Measurements from ENCODE around the gene C2CD2. TPM values are rescaled to one million over a fixed set of nuclear protein-coding genes. Genes with fewer than 3 reads are reported as not detected.

The C2CD2 gene
- total RNA-seq, 2 experiments from 2014 or later: 4.5 to 5.9 TPM

GRCh38 chr21:41894511-41894910 lies 59.3 kb downstream of the C2CD2 start:
- intact Hi-C loops (cut with micrococcal nuclease; ENCODE audit: unreplicated experiment): no loop called here
- Histone ChIP-seq H3K4me2 (ENCODE audit: low read length) (no peak overlapping the region), H4K20me1 (ENCODE audit: insufficient read depth, low read length) (no peaks in the 10 kb centered on the region), H3K36me3 (ENCODE audit: insufficient read depth, low read length) (no peaks in the 10 kb centered on the region), H3K4me3 (ENCODE audit: low read depth, low read length, poor library complexity, severe bottlenecking) (no peak overlapping the region), H3K27ac (ENCODE audit: low read depth, low read length, poor library complexity, severe bottlenecking) (no peak overlapping the region), H2AFZ (ENCODE audit: low read length) (no peak overlapping the region), H3K9me2 (ENCODE audit: insufficient read depth, low read length) (no peaks in the 10 kb centered on the region), H3K9me3 (ENCODE audit: low read length) (no peaks in the 10 kb centered on the region), H3K79me2 (ENCODE audit: insufficient read depth, low read depth, low read length) (no peaks in the 10 kb centered on the region), H3K4me1 (ENCODE audit: insufficient read depth, low read length, poor library complexity, severe bottlenecking) (peaks cover 22% of the 10 kb centered on the region)
- no peak for DNase-seq (ENCODE audit: low spot score)
- BruUV-seq (replicated peaks): no TSS peak
- CTCF ChIA-PET (ENCODE audit: unreplicated experiment): no interaction called here
- TF ChIP-seq CTCF (conservative IDR thresholded peaks at IDR 0.05; ENCODE audit: low read length): no peak
- no peak for TF ChIP-seq EZH2phosphoT487 (IDR thresholded peaks at IDR 0.05; ENCODE audit: borderline replicate concordance, low read depth, low read length)
- POLR2A ChIA-PET: no interaction called here

DNA sequence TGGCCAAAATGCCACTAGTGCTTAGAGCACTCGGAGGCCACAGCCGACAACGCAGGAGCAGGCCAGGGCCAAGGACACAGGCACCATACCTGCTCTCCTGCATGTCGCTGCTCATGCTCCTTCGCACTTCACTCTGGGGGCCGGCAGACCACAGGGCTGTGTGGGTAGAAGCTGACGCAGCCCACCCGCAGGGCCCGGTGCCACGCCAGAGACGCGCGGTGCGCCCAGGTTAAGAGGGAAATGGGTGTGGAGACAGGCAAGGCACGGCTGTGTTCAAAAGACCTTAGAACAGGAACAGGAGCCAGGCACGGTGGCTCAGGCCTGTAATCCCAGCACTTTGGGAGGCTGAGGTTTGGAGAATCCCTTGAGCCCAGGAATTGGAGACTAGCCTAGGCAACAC lies 61.1 kb downstream of the C2CD2 start:
- Histone ChIP-seq H3K4me3 (ENCODE audit: low read depth, low read length, poor library complexity, severe bottlenecking) (no peak overlapping the region), H3K4me2 (ENCODE audit: low read length) (no peak overlapping the region), H3K4me1 (ENCODE audit: insufficient read depth, low read length, poor library complexity, severe bottlenecking) (peaks cover 22% of the 10 kb centered on the region), H3K36me3 (ENCODE audit: insufficient read depth, low read length) (no peaks in the 10 kb centered on the region), H3K79me2 (ENCODE audit: insufficient read depth, low read depth, low read length) (no peaks in the 10 kb centered on the region), H4K20me1 (ENCODE audit: insufficient read depth, low read length) (no peaks in the 10 kb centered on the region), H3K27ac (ENCODE audit: low read depth, low read length, poor library complexity, severe bottlenecking) (no peak overlapping the region), H3K9me2 (ENCODE audit: insufficient read depth, low read length) (no peaks in the 10 kb centered on the region), H2AFZ (ENCODE audit: low read length) (no peak overlapping the region), H3K9me3 (ENCODE audit: low read length) (no peaks in the 10 kb centered on the region)
- POLR2A ChIA-PET: no interaction called here
- no TSS peak for BruUV-seq (replicated peaks)
- TF ChIP-seq EZH2phosphoT487 (IDR thresholded peaks at IDR 0.05; ENCODE audit: borderline replicate concordance, low read depth, low read length) (no peak), CTCF (conservative IDR thresholded peaks at IDR 0.05; ENCODE audit: low read length) (no peak)
- intact Hi-C loops (cut with micrococcal nuclease; ENCODE audit: unreplicated experiment): no loop called here
- no peak for DNase-seq (ENCODE audit: low spot score)
- CTCF ChIA-PET (ENCODE audit: unreplicated experiment): no interaction called here

GRCh38 chr21:41891132-41891531 lies 62.7 kb downstream of the C2CD2 start:
- Histone ChIP-seq H3K4me3 (ENCODE audit: low read depth, low read length, poor library complexity, severe bottlenecking) (no peak overlapping the region), H2AFZ (ENCODE audit: low read length) (no peak overlapping the region), H3K9me3 (ENCODE audit: low read length) (no peaks in the 10 kb centered on the region), H3K9me2 (ENCODE audit: insufficient read depth, low read length) (no peaks in the 10 kb centered on the region), H3K4me2 (ENCODE audit: low read length) (no peak overlapping the region), H3K79me2 (ENCODE audit: insufficient read depth, low read depth, low read length) (no peaks in the 10 kb centered on the region), H4K20me1 (ENCODE audit: insufficient read depth, low read length) (no peaks in the 10 kb centered on the region), H3K4me1 (ENCODE audit: insufficient read depth, low read length, poor library complexity, severe bottlenecking) (peaks cover 25% of the 10 kb centered on the region), H3K27ac (ENCODE audit: low read depth, low read length, poor library complexity, severe bottlenecking) (no peak overlapping the region), H3K36me3 (ENCODE audit: insufficient read depth, low read length) (no peaks in the 10 kb centered on the region)
- ChIA-PET POLR2A (no interaction called here), CTCF (ENCODE audit: unreplicated experiment) (no interaction called here)
- TF ChIP-seq CTCF (conservative IDR thresholded peaks at IDR 0.05; ENCODE audit: low read length): no peak
- no peak for TF ChIP-seq EZH2phosphoT487 (IDR thresholded peaks at IDR 0.05; ENCODE audit: borderline replicate concordance, low read depth, low read length)
- DNase-seq (ENCODE audit: low spot score): no peak
- intact Hi-C loops (cut with micrococcal nuclease; ENCODE audit: unreplicated experiment): no loop called here
- no TSS peak for BruUV-seq (replicated peaks)
